Vagina (tissue), 2 donors: ENCODE data around the gene ANKS1B. TPM values are rescaled to one million over a fixed set of nuclear protein-coding genes. Genes with fewer than 3 reads are reported as not detected.

Experiments
- DNase-seq, 2 donors: peaks; one replicate each; pipeline ENCODE4 v3.0.0-alpha.2; 2017; ENCODE audit errors: extremely low spot score in 2 of 2
- H3K27ac ChIP-seq: fragments of 200-600 bp; sonication (generic); one replicate; pipeline ENCODE4 v1.5.1; 2019
- H3K27me3 ChIP-seq: fragments of 200-600 bp; sonication (generic); one replicate; pipeline ENCODE4 v1.5.1; 2019
- H3K36me3 ChIP-seq, 2 donors: fragments of 200-600 bp; sonication (generic); one replicate each; pipeline ENCODE4 v1.5.1; 2017 to 2019
- H3K4me1 ChIP-seq: fragments of 200-600 bp; sonication (generic); one replicate; pipeline ENCODE4 v1.5.1; 2019
- H3K4me3 ChIP-seq, 2 donors: fragments of 200-600 bp; sonication (generic); 1 replicate in 1 of 2; 2 replicates in 1 of 2; pipeline ENCODE4 v1.5.1; 2016 to 2019
- H3K9me3 ChIP-seq: fragments of 200-600 bp; sonication (generic); one replicate; pipeline ENCODE4 v1.5.1; 2019
- CTCF ChIP-seq, 3 experiments: fragments of 450-650 bp in 2 of 3; fragments of 200-600 bp in 1 of 3; sonication (generic) in 1 of 3; IDR thresholded peaks; one replicate each; pipeline ENCODE4 v1.5.1; 2017 to 2019; ENCODE audit warnings: antibody characterized with exemption in 3 of 3, mild to moderate bottlenecking in 2 of 3, moderate library complexity in 2 of 3
- POLR2A ChIP-seq, 2 donors: fragments of 450-650 bp; IDR thresholded peaks; one replicate each; pipeline ENCODE4 v1.6.1; 2017; ENCODE audit warnings: antibody characterized with exemption in 2 of 2, mild to moderate bottlenecking in 2 of 2, moderate library complexity in 2 of 2
- POLR2AphosphoS5 ChIP-seq, 2 donors: sonication (generic); formaldehyde crosslinking; IDR thresholded peaks; one replicate each; pipeline ENCODE4 v1.9.0; 2017; ENCODE audit warnings: antibody characterized with exemption in 2 of 2, mild to moderate bottlenecking in 2 of 2, low read depth in 1 of 2; ENCODE audit not compliant: insufficient read depth in 1 of 2
- intact Hi-C: fragments of 100-400 bp; cut with DNase I; formaldehyde crosslinking; loops from one replicate; pipeline ENCODE4 v1.15.1; 2023
- total RNA-seq: library from RNA; depleted of rRNA; stranded (reverse); fragments of >200 nt; gene quantifications from one replicate; pipeline ENCODE4 v1.2.3, GENCODE V29; 2016

Gene ANKS1B
- total RNA-seq, 1 donor from 2014 or later: 11.5 TPM

- no peak for TF ChIP-seq POLR2AphosphoS5 (IDR thresholded peaks at IDR 0.05; ENCODE audit: insufficient read depth in 1 of 2, low read depth in 1 of 2)
- no peak for TF ChIP-seq POLR2A (IDR thresholded peaks at IDR 0.05)
- no peak for TF ChIP-seq CTCF (IDR thresholded peaks at IDR 0.05)
Measured at GRCh38 chr12:99454539-99455172, 530.1 kb downstream of the ANKS1B start.

GRCh38 chr12:99453836-99454538 lies 530.7 kb downstream of the ANKS1B start:
- intact Hi-C loops: no loop called here
- Histone ChIP-seq H3K27ac (no peak overlapping the region), H3K4me3 (no peak overlapping the region), H3K4me1 (peaks cover 12% of the 10 kb centered on the region), H3K36me3 (no peaks in the 10 kb centered on the region), H3K27me3 (no peaks in the 10 kb centered on the region), H3K9me3 (no peaks in the 10 kb centered on the region)
- no peak for DNase-seq
- TF ChIP-seq CTCF (IDR thresholded peaks at IDR 0.05) (no peak), POLR2A (IDR thresholded peaks at IDR 0.05) (no peak), POLR2AphosphoS5 (IDR thresholded peaks at IDR 0.05; ENCODE audit: insufficient read depth in 1 of 2, low read depth in 1 of 2) (no peak)

More at GRCh38 chr12:99454539-99455172, 530.1 kb downstream of the ANKS1B start:
- intact Hi-C loops: no loop called here
- H3K36me3 ChIP-seq: no peaks in the 10 kb centered on the region
- H3K4me1 ChIP-seq: peaks cover 12% of the 10 kb centered on the region
- H3K9me3 ChIP-seq: no peaks in the 10 kb centered on the region
- no peak for DNase-seq
- no peak overlapping the region for H3K4me3 ChIP-seq
- no peaks in the 10 kb centered on the region for H3K27me3 ChIP-seq
- H3K27ac ChIP-seq: no peak overlapping the region

- Histone ChIP-seq H3K27ac (no peak overlapping the region), H3K9me3 (no peaks in the 10 kb centered on the region), H3K36me3 (no peaks in the 10 kb centered on the region), H3K4me1 (peaks cover 9% of the 10 kb centered on the region), H3K27me3 (no peaks in the 10 kb centered on the region), H3K4me3 (no peak overlapping the region)
- DNase-seq: no peak
- TF ChIP-seq CTCF (IDR thresholded peaks at IDR 0.05): no peak
- TF ChIP-seq POLR2A (IDR thresholded peaks at IDR 0.05): no peak
- no peak for TF ChIP-seq POLR2AphosphoS5 (IDR thresholded peaks at IDR 0.05; ENCODE audit: insufficient read depth in 1 of 2, low read depth in 1 of 2)
- intact Hi-C loops: no loop called here
Measured at GRCh38 chr12:99450036-99450630, 534.6 kb downstream of the ANKS1B start.

GRCh38 chr12:99444859-99445316 lies 539.8 kb downstream of the ANKS1B start:
- TF ChIP-seq CTCF (IDR thresholded peaks at IDR 0.05) (no peak), POLR2AphosphoS5 (IDR thresholded peaks at IDR 0.05; ENCODE audit: insufficient read depth in 1 of 2, low read depth in 1 of 2) (no peak), POLR2A (IDR thresholded peaks at IDR 0.05) (no peak)
- no peak for DNase-seq
- Histone ChIP-seq H3K27ac (no peak overlapping the region), H3K9me3 (no peaks in the 10 kb centered on the region), H3K36me3 (no peaks in the 10 kb centered on the region), H3K4me3 (no peak overlapping the region), H3K27me3 (no peaks in the 10 kb centered on the region), H3K4me1 (no peaks in the 10 kb centered on the region)
- intact Hi-C loops: no loop called here
